Measurements from ENCODE around the gene PTPRN.

The PTPRN gene

GRCh38 chr2:219286436-219287115, 22.6 kb downstream of the PTPRN start:
- no peak for DNase-seq

- DNase-seq: peak; percentile 79
These were observed 23.2 kb downstream of the PTPRN start for GRCh38 chr2:219285894-219286425.

DNA sequence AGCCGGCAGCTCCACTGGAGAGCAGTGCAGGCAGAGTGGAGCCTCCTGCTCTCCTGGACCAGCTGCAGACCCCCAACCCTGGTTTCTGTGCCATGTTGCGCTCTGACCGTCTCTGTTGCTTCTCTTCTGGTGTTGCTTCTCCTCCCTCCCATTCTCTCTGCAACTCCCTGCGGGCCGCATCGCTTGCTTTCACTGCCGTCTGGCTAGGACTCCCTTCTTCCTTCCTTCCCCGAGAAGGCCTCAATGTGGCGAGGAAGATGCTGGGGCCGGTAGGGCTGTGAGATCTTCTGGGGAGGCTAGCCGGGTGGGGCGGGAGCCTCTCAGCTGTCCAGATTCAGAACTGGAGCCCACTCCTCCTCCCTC, 23.8 kb downstream of the PTPRN start:
- DNase-seq: no peak

- DNase-seq: no peak
These were observed 24.5 kb downstream of the PTPRN start for GRCh38 chr2:219284501-219285372.

DNA sequence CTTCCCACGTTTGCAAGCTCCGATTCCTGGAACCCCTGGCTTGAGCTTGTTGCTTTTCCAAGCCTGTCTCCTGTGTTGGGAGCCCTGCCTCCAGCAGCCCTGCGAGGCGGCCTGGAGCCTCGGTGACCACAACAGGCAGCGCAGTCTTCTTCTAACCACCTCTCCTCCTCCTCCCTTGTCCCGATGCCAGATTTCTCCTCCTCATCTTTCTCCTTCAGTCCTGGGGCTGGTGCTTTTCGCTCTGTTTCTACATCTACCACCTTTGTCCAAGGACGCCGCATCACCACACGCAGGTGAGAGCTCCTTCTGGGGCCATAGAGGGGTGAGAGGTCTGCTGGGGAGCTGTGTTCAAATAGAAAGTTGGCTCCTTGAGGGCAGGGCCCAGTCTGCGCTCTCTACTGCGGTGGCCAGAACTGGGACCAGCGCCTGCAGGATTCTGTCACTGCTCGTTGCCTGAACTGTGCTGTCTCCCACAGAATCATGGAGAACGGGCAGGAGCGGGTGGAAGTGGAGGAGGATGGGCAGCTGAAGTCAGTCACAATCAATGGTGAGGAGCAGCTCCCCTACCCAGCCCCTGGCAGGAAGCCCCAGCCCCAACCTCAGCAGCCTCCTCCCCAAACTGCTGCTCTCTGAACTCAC, 26.1 kb downstream of the PTPRN start:
- DNase-seq: no peak

DNA sequence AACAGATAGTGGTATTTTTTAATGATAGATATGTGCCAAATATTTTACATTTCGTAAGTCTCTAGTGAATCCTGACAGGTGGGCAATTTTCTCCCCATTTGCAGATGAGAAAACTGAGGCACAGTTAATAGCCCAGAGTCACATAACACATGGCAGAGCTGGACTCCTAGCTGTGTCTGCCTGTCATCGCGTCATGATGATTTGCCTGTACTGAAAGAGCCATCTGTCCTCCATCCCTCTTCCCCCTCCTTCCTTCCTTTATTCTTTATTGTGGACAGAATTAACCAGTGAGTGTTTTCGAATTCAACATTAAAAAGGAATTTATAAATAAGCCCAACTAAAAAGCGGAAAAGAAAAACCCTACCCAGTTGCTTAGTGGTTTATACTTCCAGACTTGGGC, 26.8 kb downstream of the PTPRN start:
- DNase-seq: peak; percentile 51

GRCh38 chr2:219281588-219281987, 27.6 kb downstream of the PTPRN start:
- no peak for DNase-seq

GRCh38 chr2:219280651-219281050, 28.6 kb downstream of the PTPRN start:
- DNase-seq: peak; percentile 18

- no peak for DNase-seq
These were observed 29.2 kb downstream of the PTPRN start for GRCh38 chr2:219279916-219280516.

DNA sequence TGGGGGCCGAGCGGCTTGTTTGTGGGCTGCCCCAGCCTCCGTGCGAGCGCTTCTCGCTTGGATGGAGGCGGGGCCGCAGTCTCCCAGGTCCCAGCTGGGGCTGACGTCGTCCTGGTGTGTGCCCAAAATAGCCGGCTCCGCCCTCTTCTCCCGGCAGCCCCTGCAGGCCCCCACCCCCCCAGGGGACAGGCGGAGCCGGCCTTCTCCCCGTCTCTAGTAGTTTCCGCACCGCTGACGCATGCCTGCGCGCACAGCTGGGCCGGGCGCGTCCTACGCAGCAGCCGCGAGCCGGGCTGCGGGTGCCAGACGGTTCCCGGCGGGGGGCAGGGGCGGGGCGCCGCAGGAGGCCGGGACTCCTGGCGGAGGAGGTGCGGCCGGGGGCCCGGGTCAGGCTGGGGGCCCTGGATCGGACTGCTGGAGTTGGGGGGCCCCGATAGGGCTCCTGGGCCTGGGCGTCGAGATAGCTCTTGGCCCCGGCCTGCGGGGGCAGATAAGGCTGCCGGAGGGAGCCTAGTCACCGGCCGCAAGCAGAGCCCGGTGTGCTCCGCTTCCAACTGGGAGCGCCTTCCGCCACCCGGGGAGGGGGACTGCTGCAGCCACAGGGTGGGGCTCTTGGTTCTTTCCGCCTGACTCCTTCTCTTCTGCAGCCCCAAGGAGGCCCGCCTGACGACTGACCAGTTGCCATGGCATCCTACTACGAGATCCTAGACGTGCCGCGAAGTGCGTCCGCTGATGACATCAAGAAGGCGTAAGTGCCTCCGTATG, 29.9 kb downstream of the PTPRN start, which contains the start of gene DNAJB2:
Gene DNAJB2 (plus strand): TSS at position 216 of the 765 bp plus-strand sequence. CDS start 468 bp downstream, at position 684.
- DNase-seq: peak; percentile 98

GRCh38 chr2:219278655-219279150, 30.5 kb downstream of the PTPRN start:
- no peak for DNase-seq

GRCh38 chr2:219277703-219278654, 31.2 kb downstream of the PTPRN start:
- peak; percentile 84 for DNase-seq

DNA sequence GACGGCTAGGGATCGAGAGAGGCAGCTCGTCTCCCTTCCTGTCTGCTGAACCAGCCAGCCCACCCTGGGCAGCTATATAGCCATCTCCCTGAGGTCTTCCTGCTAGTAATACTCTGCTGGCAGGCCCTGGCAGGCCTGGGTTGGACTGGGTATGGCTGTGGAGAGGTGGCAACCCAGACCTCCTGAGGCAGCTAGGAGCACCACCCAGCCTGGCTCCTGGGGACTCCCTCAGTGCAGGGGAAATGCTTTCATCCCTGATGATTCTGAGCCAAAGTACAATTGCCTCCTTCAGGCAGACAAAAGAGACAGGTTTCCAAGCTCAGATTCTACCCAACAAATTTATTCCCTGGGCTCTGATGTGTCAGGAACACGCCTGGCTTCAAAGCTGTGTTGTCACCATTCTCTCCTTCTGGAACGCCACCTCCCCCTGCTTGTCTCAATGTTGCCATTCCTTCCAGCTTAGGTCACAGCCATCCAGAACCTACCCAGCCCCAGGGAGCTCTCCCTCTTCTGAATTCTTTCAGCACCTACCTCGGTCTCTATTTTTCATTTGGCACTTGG, 34.8 kb downstream of the PTPRN start:
- DNase-seq: no peak

DNA sequence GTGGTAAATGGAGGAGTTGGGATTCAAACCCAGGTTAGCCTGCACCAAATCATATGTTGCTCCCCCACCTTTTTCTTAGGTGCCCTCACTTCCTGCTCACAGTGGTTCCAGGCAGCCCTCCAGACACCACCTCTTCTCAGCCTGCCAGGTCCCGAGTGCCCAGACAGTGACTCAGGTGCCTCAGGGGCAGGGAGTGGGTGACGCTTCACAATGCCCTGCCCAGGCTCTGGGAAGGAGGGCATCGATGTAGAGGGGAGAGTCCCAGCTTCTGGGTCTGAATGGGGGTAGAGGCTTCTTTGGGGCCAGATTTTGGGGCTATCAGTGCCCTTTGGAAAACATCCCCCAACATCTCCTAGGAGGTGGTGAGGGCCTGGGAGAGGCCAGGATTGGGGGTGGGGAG, 35.3 kb downstream of the PTPRN start:
- DNase-seq: no peak

DNA sequence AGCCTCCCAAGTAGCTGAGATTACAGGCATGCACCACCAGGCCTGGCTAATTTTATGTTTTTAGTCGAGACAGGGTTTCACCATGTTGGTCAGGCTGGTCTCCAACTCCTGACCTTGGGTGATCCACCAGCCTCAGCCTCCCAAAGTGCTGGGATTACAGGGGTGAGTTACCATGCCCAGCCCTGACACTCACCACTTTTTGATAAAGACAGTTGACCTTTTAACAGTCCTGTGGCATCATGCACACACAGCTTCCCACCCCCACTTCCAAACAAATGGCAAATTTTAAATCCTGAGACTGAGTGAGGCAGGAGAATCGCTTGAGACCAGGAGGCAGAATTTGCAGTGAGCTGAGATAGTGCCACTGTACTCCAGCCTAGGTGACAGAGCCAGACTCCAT, 36.2 kb downstream of the PTPRN start:
- no peak for DNase-seq

DNA sequence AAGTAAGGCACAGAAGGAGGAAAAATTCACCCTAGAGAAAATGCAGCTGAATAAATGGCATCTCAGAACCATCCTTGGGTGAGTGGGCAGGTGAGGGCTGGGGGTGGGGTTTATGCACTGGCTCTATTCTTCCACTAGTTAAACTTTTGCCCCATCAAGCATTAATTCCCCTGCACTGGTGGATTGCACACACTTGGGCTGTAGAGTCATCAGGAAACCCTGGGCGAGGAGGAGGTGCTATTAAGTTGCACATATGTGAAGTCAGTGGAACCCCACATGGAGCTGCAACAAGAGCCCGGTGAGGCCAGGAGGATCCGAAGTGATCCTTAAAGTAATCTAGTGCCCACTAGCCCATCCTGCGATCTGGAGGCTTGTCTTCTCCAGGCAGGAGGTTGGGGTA, 36.8 kb downstream of the PTPRN start:
- no peak for DNase-seq

GRCh38 chr2:219271021-219271420, 38.2 kb downstream of the PTPRN start:
- no peak for DNase-seq

DNA sequence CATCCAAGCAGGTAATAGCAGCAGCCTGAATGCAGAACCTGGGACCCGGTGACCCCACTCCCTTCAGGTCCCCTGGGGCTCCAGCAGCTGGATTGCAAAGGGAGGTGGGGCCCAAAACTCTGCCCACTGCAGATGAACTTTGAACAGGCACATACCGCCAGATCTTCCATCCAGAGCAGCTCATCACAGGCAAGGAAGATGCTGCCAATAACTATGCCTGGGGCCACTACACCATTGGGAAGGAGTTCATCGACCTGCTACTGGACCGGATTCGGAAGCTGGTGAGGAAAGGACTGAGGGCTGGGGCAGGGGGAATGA, 39.2 kb downstream of the PTPRN start:
- DNase-seq: no peak

- DNase-seq: peak; percentile 26
These were observed 39.7 kb downstream of the PTPRN start for GRCh38 chr2:219269362-219270054.

DNA sequence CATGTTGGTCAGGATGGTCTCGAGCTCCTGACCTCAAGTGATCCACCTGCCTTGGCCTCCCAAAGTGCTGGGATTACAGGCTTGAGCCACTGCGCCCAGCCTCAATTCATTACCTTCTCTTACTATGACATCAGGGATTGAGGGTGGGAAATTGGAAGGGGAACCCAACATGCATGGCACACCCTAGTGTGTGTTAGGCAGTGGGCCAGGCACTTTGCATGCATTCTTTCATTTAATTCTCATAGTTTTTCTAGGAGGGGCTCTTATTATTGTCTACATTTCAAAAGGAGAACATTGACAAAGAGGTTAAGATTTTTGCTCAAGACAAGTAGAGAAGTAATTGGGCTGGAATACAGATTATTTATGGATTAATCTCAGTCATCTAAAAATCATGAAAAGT, 40.9 kb downstream of the PTPRN start:
- no peak for DNase-seq

All from NCI-H2171 treated with DMSO at 0.1 percent for 48 hours (cell line).